Hepatocyte (in vitro differentiated cells): ENCODE results near the gene MTMR3. TPM values are rescaled to one million over a fixed set of nuclear protein-coding genes. Genes with fewer than 3 reads are reported as not detected.

Experiments used
- DNase-seq: peaks from one replicate; pipeline ENCODE4 v3.0.0-alpha.2; 2016; ENCODE audit warnings: low spot score
- H2AFZ ChIP-seq: fragments of 200-600 bp; sonication (generic); 2 replicates; pipeline ENCODE4 v1.6.0; 2016; ENCODE audit warnings: antibody characterized with exemption, mild to moderate bottlenecking
- H3K27ac ChIP-seq: fragments of 200-600 bp; sonication (generic); 2 replicates; pipeline ENCODE4 v1.5.1; 2016; ENCODE audit warnings: mild to moderate bottlenecking
- H3K27me3 ChIP-seq: fragments of 200-600 bp; sonication (generic); 2 replicates; pipeline ENCODE4 v1.6.1; 2016
- H3K36me3 ChIP-seq: fragments of 200-600 bp; sonication (generic); replicated peaks from 2 replicates; pipeline ENCODE4 v1.5.1; 2016; ENCODE audit warnings: low read depth; ENCODE audit not compliant: insufficient read depth
- H3K4me1 ChIP-seq: fragments of 200-600 bp; sonication (generic); 2 replicates; pipeline ENCODE4 v1.5.1; 2016; ENCODE audit warnings: mild to moderate bottlenecking, moderate library complexity; ENCODE audit not compliant: insufficient read depth
- H3K4me2 ChIP-seq: fragments of 200-600 bp; sonication (generic); 2 replicates; pipeline ENCODE4 v1.6.0; 2016
- H3K4me3 ChIP-seq: fragments of 200-600 bp; sonication (generic); 2 replicates; pipeline ENCODE4 v1.5.1; 2016; ENCODE audit warnings: mild to moderate bottlenecking
- H3K79me2 ChIP-seq: fragments of 200-600 bp; sonication (generic); 2 replicates; pipeline ENCODE4 v1.6.0; 2017; ENCODE audit warnings: mild to moderate bottlenecking
- H3K9me2 ChIP-seq: fragments of 200-600 bp; sonication (generic); replicated peaks from 2 replicates; pipeline ENCODE4 v1.6.0; 2017; ENCODE audit warnings: mild to moderate bottlenecking; ENCODE audit not compliant: insufficient read depth
- H3K9me3 ChIP-seq: fragments of 200-600 bp; sonication (generic); 2 replicates; pipeline ENCODE4 v1.5.1; 2016; ENCODE audit warnings: low read depth, mild to moderate bottlenecking
- H4K20me1 ChIP-seq: fragments of 200-600 bp; sonication (generic); 2 replicates; pipeline ENCODE4 v1.6.0; 2016; ENCODE audit warnings: mild to moderate bottlenecking; ENCODE audit not compliant: insufficient read depth, poor library complexity, severe bottlenecking
- EZH2 ChIP-seq: fragments of 200-600 bp; sonication (generic); IDR thresholded peaks from 2 replicates; pipeline ENCODE4 v1.6.1; 2016; ENCODE audit warnings: antibody characterized with exemption, mild to moderate bottlenecking, borderline replicate concordance
- EZH2phosphoT487 ChIP-seq: fragments of 200-600 bp; sonication (generic); IDR thresholded peaks from one replicate; pipeline ENCODE4 v1.6.1; 2018; ENCODE audit warnings: antibody characterized with exemption, mild to moderate bottlenecking, low read depth, moderate library complexity; ENCODE audit not compliant: unreplicated experiment, severe bottlenecking
- WGBS: methylation state at CpG from one replicate; pipeline ENCODE4 v1.1.6; 2016; ENCODE audit warnings: low lambda C conversion rate; ENCODE audit errors: missing lambda C conversion rate; 5-methylcytosine and 5-hydroxymethylcytosine counted together
- polyA plus RNA-seq: library from polyadenylated mRNA; unstranded; fragments of >200 nt; fragmentation: Nextera tagmentation; extraction: Ambion mirVana; gene quantifications from 2 replicates; pipeline ENCODE4 v1.2.1, GENCODE V29; 2016
- total RNA-seq: library from RNA; depleted of rRNA; stranded (reverse); fragments of >200 nt; gene quantifications from 2 replicates; pipeline ENCODE4 v1.2.3, GENCODE V29; 2014
- TF ChIP-seq, protein P1 (sequence below): fragments of 200-600 bp; sonication (generic); IDR thresholded peaks from 2 replicates; pipeline ENCODE4 v1.5.1; 2016; ENCODE audit warnings: antibody characterized with exemption, mild to moderate bottlenecking; ENCODE audit not compliant: poor library complexity

The MTMR3 gene
- total and polyA plus RNA-seq, 2 experiments from 2014 or later = 16.2 to 42.7 TPM

DNA sequence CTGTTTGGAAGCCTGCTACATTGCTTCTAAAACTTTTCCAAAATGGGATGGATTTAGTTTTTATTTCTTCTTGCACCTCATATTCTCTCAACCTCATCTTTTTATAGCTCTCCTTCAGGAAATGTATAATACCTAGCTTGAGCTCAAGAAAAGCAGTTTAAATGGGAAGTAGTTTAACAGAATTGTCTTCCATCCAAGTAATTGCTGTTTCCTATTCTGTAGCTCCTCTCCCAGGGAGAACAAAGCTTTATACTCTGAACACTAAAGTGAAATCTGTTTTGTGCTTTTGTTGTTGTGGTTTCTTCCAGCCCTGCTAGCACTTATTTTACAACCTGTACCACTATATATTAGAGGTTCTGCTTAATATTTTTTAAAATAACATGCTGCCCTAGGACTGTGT lies 114.1 kb downstream of the MTMR3 start:
- no peaks in the 10 kb centered on the region for H3K79me2 ChIP-seq
- H3K36me3 ChIP-seq = peaks cover 3% of the 10 kb centered on the region
- H3K27me3 ChIP-seq = no peaks in the 10 kb centered on the region
- H4K20me1 ChIP-seq = no peaks in the 10 kb centered on the region
- no peak overlapping the region for H3K4me3 ChIP-seq
- H3K27ac ChIP-seq = no peak overlapping the region
- H3K4me2 ChIP-seq = no peak overlapping the region
- H3K9me2 ChIP-seq = no peaks in the 10 kb centered on the region
- peaks cover 23% of the 10 kb centered on the region for H3K4me1 ChIP-seq
- TF ChIP-seq EZH2phosphoT487 = no peak
- TF ChIP-seq, protein P1, sequence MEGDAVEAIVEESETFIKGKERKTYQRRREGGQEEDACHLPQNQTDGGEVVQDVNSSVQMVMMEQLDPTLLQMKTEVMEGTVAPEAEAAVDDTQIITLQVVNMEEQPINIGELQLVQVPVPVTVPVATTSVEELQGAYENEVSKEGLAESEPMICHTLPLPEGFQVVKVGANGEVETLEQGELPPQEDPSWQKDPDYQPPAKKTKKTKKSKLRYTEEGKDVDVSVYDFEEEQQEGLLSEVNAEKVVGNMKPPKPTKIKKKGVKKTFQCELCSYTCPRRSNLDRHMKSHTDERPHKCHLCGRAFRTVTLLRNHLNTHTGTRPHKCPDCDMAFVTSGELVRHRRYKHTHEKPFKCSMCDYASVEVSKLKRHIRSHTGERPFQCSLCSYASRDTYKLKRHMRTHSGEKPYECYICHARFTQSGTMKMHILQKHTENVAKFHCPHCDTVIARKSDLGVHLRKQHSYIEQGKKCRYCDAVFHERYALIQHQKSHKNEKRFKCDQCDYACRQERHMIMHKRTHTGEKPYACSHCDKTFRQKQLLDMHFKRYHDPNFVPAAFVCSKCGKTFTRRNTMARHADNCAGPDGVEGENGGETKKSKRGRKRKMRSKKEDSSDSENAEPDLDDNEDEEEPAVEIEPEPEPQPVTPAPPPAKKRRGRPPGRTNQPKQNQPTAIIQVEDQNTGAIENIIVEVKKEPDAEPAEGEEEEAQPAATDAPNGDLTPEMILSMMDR = no peak
- no peak for TF ChIP-seq EZH2
- H3K9me3 ChIP-seq = no peaks in the 10 kb centered on the region
- H2AFZ ChIP-seq = no peak overlapping the region
- no peak for DNase-seq

DNA sequence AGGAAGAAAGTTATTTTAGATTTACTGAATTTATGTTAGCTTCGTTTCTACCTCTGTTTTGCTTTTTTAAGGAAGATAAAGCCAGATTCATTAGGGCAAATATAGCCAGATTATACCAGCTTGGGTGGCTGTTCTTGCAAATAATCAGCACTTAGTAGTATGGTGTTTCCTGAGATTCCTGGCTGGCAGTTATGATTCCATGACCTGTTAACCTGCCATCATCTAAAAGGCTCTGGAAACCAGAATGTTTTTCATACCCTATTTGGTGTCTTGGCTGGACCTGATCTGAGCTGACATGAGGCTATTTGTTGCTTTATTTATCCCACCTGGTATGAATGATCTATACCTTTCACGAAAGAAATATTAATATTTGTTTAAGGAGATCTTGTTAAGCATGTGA lies 114.5 kb downstream of the MTMR3 start:
- peaks cover 3% of the 10 kb centered on the region for H3K36me3 ChIP-seq
- no peak overlapping the region for H3K4me3 ChIP-seq
- H3K4me1 ChIP-seq = peaks cover 20% of the 10 kb centered on the region
- DNase-seq = no peak
- no peaks in the 10 kb centered on the region for H4K20me1 ChIP-seq
- 69% methylated on average over 2 of the region's 2 CpGs for WGBS
- no peaks in the 10 kb centered on the region for H3K9me3 ChIP-seq
- H3K27ac ChIP-seq = no peak overlapping the region
- no peaks in the 10 kb centered on the region for H3K27me3 ChIP-seq
- no peak overlapping the region for H2AFZ ChIP-seq
- TF ChIP-seq, protein P1 = no peak
- no peak for TF ChIP-seq EZH2
- no peak for TF ChIP-seq EZH2phosphoT487
- no peaks in the 10 kb centered on the region for H3K9me2 ChIP-seq
- no peaks in the 10 kb centered on the region for H3K79me2 ChIP-seq
- no peak overlapping the region for H3K4me2 ChIP-seq

DNA sequence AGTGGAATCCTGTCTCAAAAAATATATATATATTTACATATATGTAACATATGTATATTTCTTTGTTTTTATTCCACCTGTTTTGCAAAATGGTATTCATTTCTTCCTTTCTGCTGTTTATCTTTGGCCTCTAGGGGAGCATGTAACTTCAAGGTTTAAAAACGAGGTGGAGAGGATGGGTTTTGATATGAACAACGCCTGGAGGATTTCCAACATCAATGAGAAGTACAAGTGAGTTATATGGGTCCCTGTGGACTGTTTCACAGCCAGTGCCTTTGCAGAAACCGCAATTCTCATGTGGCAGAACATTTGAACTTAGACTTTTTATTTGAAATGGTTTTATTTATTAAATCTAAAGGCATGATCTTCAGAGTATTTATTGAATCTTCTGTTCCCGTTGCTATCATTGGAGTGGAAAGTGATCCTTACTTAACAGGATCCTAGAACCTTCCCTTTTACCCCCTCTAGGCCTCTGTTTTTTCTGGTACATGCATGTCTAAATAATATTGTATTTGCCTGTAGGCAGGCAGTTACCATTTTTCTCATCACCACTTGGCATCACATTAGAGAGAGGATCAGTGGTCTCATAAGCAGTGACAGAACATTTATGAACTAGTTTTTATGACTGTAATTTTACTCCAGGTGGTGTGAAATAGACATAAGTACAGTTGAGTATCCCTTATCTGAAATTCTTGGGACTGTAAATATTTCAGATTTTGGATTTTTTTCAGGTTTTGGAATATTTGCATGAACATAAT lies 115.8 kb downstream of the MTMR3 start:
- Histone ChIP-seq H4K20me1 (no peaks in the 10 kb centered on the region), H3K9me3 (no peaks in the 10 kb centered on the region), H3K4me1 (peaks cover 15% of the 10 kb centered on the region), H3K9me2 (no peaks in the 10 kb centered on the region), H2AFZ (no peak overlapping the region), H3K27ac (no peak overlapping the region), H3K27me3 (no peaks in the 10 kb centered on the region), H3K4me3 (no peak overlapping the region), H3K4me2 (no peak overlapping the region), H3K79me2 (no peaks in the 10 kb centered on the region), H3K36me3 (peaks cover 3% of the 10 kb centered on the region)
- TF ChIP-seq EZH2 (no peak), EZH2phosphoT487 (no peak)
- TF ChIP-seq, protein P1 = no peak
- 74% methylated on average over 4 of the region's 4 CpGs for WGBS
- DNase-seq = no peak
